K562 (cell line): ENCODE results near the gene EZH2. TPM values are rescaled to one million over a fixed set of nuclear protein-coding genes. Genes with fewer than 3 reads are reported as not detected.

Source experiments
- ATAC-seq: fragments of 200-7000 bp; cut with Tn5 transposase; 3 replicates; pipeline ENCODE4 v1.9.1; 2020; ENCODE audit warnings: moderate library complexity
- BruUV-seq: library from RNA; stranded (reverse); fragments of 400-500 nt; replicated peaks from 2 replicates; lab custom pipeline; 2021; lab: Mats Ljungman, UMichigan
- CTCF ChIA-PET: fragments of 300-600 bp; formaldehyde crosslinking; extraction: SDS; loops from one replicate; lab custom pipeline; 2021; ENCODE audit warnings: low intra/inter-chr PET ratio; lab: Yijun Ruan, JAX
- POLR2A ChIA-PET: fragments of 300-600, 350-650 bp; sonication (Branson Sonifier 250); formaldehyde crosslinking; extraction: SDS; loops from one replicate; lab custom pipeline; 2021; ENCODE audit warnings: antibody characterized with exemption, inconsistent platforms; lab: Yijun Ruan, JAX
- DNase-seq, 4 experiments: peaks; one replicate each; pipeline versions ENCODE4 v3.0.0 to v3.0.0-alpha.2; 2011 to 2018; ENCODE audit warnings: low spot score in 3 of 4, mixed read lengths in 3 of 4; ENCODE audit errors: extremely low read depth in 1 of 4
- FAIRE-seq: peaks from 2 replicates; lab custom pipeline; 2011; peaks lifted over from hg19 to GRCh38; lab: Jason Lieb, UNC
- H2AFZ ChIP-seq: 2 replicates; pipeline ENCODE4 v1.6.0; 2011; ENCODE audit warnings: low read depth, low read length, control low read depth, inconsistent platforms
- H3K27ac ChIP-seq: fragments of 200-600 bp; 3 replicates; pipeline ENCODE4 v1.8.0; 2011; ENCODE audit warnings: low read depth, mild to moderate bottlenecking, control low read depth, inconsistent platforms, low read length, moderate library complexity, mixed read lengths; ENCODE audit errors: extremely low read depth
- H3K27me3 ChIP-seq, 2 experiments: fragments of 300-600 bp in 1 of 2; 2 replicates in 1 of 2; 3 replicates in 1 of 2; pipeline versions ENCODE4 v1.6.0 to v1.8.0; 2011; ENCODE audit warnings: inconsistent platforms in 2 of 2, low read length in 2 of 2, mild to moderate bottlenecking in 1 of 2, mixed read lengths in 1 of 2, moderate library complexity in 1 of 2; ENCODE audit not compliant: control insufficient read depth in 2 of 2, insufficient read depth in 2 of 2
- H3K36me3 ChIP-seq: fragments of 300-600 bp; 3 replicates; pipeline ENCODE4 v1.8.0; 2011; ENCODE audit warnings: mild to moderate bottlenecking, low read length, inconsistent platforms; ENCODE audit not compliant: control insufficient read depth, insufficient read depth
- H3K4me1 ChIP-seq, 2 experiments: fragments of 200-600 bp in 1 of 2; replicated peaks in 1 of 2; 2 replicates in 1 of 2; 3 replicates in 1 of 2; pipeline versions ENCODE4 v1.5.1 to v1.8.0; 2011; ENCODE audit warnings: inconsistent platforms in 2 of 2, low read length in 2 of 2, mild to moderate bottlenecking in 1 of 2, mixed read lengths in 1 of 2, moderate library complexity in 1 of 2; ENCODE audit not compliant: control insufficient read depth in 2 of 2, insufficient read depth in 2 of 2
- H3K4me2 ChIP-seq: 2 replicates; pipeline ENCODE4 v1.6.1; 2011; ENCODE audit warnings: low read length, control low read depth, inconsistent platforms, mixed read lengths; ENCODE audit not compliant: insufficient read depth
- H3K4me3 ChIP-seq: fragments of 200-600 bp; sonication (generic), shearing (Covaris generic); 2 replicates; pipeline ENCODE4 v1.5.1; 2016; ENCODE audit warnings: control low read depth, inconsistent platforms
- H3K79me2 ChIP-seq: fragments of 200-600 bp; 3 replicates; pipeline ENCODE4 v1.8.0; 2011; ENCODE audit warnings: low read length, inconsistent platforms; ENCODE audit not compliant: control insufficient read depth, insufficient read depth
- H3K9ac ChIP-seq, 2 experiments: 2 replicates each; pipeline versions ENCODE4 v1.6.0 to v1.6.1; 2011; ENCODE audit warnings: low read depth in 2 of 2, low read length in 2 of 2, control low read depth in 1 of 2, inconsistent platforms in 1 of 2, mild to moderate bottlenecking in 1 of 2, mixed read lengths in 1 of 2; ENCODE audit not compliant: insufficient read depth in 1 of 2
- H3K9me1 ChIP-seq: one replicate; pipeline ENCODE4 v1.6.0; 2011; ENCODE audit warnings: inconsistent platforms, mild to moderate bottlenecking, low read length, moderate library complexity; ENCODE audit not compliant: control insufficient read depth, insufficient read depth
- H3K9me3 ChIP-seq: replicated peaks from 2 replicates; pipeline ENCODE4 v1.5.1; 2011; ENCODE audit warnings: low read depth, low read length, inconsistent platforms; ENCODE audit not compliant: control insufficient read depth, insufficient read depth
- H4K20me1 ChIP-seq: replicated peaks from 2 replicates; pipeline ENCODE4 v1.6.1; 2011; ENCODE audit warnings: low read length, inconsistent platforms, mixed read lengths; ENCODE audit not compliant: control insufficient read depth, insufficient read depth
- COPS2 ChIP-seq: fragments of 450-650 bp; conservative IDR thresholded peaks from 2 replicates; pipeline ENCODE4 v1.6.1; 2016; ENCODE audit warnings: mild to moderate bottlenecking, moderate library complexity
- HES1 ChIP-seq: fragments of 450-650 bp; IDR thresholded peaks from 2 replicates; pipeline ENCODE4 v1.6.1; 2016; ENCODE audit warnings: low read depth, mild to moderate bottlenecking, moderate library complexity
- LEF1 ChIP-seq: fragments of 450-650 bp; IDR thresholded peaks from 2 replicates; pipeline ENCODE4 v1.6.1; 2016; ENCODE audit warnings: mild to moderate bottlenecking
- NFXL1 ChIP-seq: fragments of 450-650 bp; formaldehyde crosslinking; IDR thresholded peaks from 2 replicates; pipeline ENCODE4 v1.4.0; 2021; ENCODE audit warnings: mild to moderate bottlenecking
- SP1 ChIP-seq: sonication (generic); formaldehyde crosslinking; IDR thresholded peaks from 2 replicates; pipeline ENCODE4 v1.8.1; 2022; ENCODE audit warnings: mild to moderate bottlenecking, missing genetic modification reagents
- TRIM28 ChIP-seq: fragments of 450-650 bp; IDR thresholded peaks from 2 replicates; pipeline ENCODE4 v1.6.1; 2017
- ZNF224 ChIP-seq: sonication (generic); formaldehyde crosslinking; IDR thresholded peaks from 2 replicates; pipeline ENCODE4 v1.8.0; 2022; ENCODE audit warnings: mild to moderate bottlenecking, missing genetic modification reagents
- ZNF384 ChIP-seq: IDR thresholded peaks from 2 replicates; pipeline ENCODE4 v1.6.1; 2012; ENCODE audit warnings: low read depth, low read length, improper control_type of control experiment
- ZNF639 ChIP-seq, 2 experiments: fragments of 200-800 bp in 1 of 2; sonication (Bioruptor generic) in 1 of 2; sonication (generic) in 1 of 2; formaldehyde crosslinking in 1 of 2; IDR thresholded peaks in 1 of 2; conservative IDR thresholded peaks in 1 of 2; 2 replicates each; pipeline versions ENCODE4 v1.5.0 to v1.6.1; 2016 to 2020; ENCODE audit warnings: missing compliant biosample characterization in 1 of 2, missing genetic modification characterization in 1 of 2, missing genetic modification reagents in 1 of 2
- WGBS: fragments of 100-300 bp; shearing (Covaris generic); methylation state at CpG from one replicate; pipeline ENCODE4 v1.1.6; 2016; ENCODE audit warnings: low coverage, mixed read lengths; ENCODE audit not compliant: insufficient coverage; ENCODE audit errors: missing lambda C conversion rate; 5-methylcytosine and 5-hydroxymethylcytosine counted together
- in situ Hi-C: fragments of 300-500 bp; cut with MboI; formaldehyde crosslinking; loops from 4 replicates; pipeline ENCODE4 v1.15.0; 2018; ENCODE audit warnings: inconsistent platforms, mixed read lengths
- intact Hi-C: fragments of 100-400 bp; cut with micrococcal nuclease; formaldehyde crosslinking; loops from 2 replicates; pipeline ENCODE4 v1.14.2; 2022
- polyA plus RNA-seq, 8 experiments: library from polyadenylated mRNA; depleted of rRNA in 4 of 8; stranded (reverse) in 5 of 8; unstranded in 3 of 8; fragments of >200 nt; fragmentation: Nextera tagmentation in 2 of 8; fragmentation: Illumina TruSeq in 1 of 8; extraction: Ambion mirVana in 2 of 8; extraction: Trizol in 1 of 8; gene quantifications; 2 replicates each; pipeline versions ENCODE4 v1.2.1 to v1.2.3, GENCODE V29; 2011 to 2014; ENCODE audit warnings: inconsistent platforms in 1 of 8, missing spikeins in 1 of 8
- total RNA-seq, 7 experiments: library from RNA; depleted of rRNA in 6 of 7; stranded (reverse); fragments of >200 nt in 6 of 7; fragmentation: Illumina TruSeq in 2 of 7; extraction: Trizol in 2 of 7; gene quantifications; 2 replicates each; pipeline versions ENCODE4 v1.2.1 to v1.2.3, GENCODE V29; 2011 to 2021; ENCODE audit warnings: low replicate concordance in 1 of 7

The EZH2 gene
- total and polyA plus RNA-seq, 9 of the 15 experiments (the other 6 are each of a cell fraction or from before 2014, with no cell fraction given) = 48.7 to 175 (median 98.6) TPM

GRCh38 chr7:148770004-148770403 is 114.1 kb downstream of the EZH2 start:
- Histone ChIP-seq H3K36me3 (peaks cover 90% of the 10 kb centered on the region), H3K4me3 (no peak overlapping the region), H3K9me1 (no peaks in the 10 kb centered on the region), H3K27me3 (no peaks in the 10 kb centered on the region), H3K9ac (no peak overlapping the region), H3K4me1 (no peaks in the 10 kb centered on the region), H3K79me2 (no peaks in the 10 kb centered on the region), H3K9me3 (no peaks in the 10 kb centered on the region), H2AFZ (no peak overlapping the region), H4K20me1 (no peaks in the 10 kb centered on the region), H3K27ac (no peak overlapping the region), H3K4me2 (no peak overlapping the region)
- TF ChIP-seq ZNF639 (CRISPR knock-in tag; conservative IDR thresholded peaks at IDR 0.05 in 1 of 2, IDR thresholded peaks at IDR 0.05 in 1 of 2) (no peak), LEF1 (no peak), ZNF224 (CRISPR knock-in tag) (no peak), COPS2 (no peak), TRIM28 (no peak), NFXL1 (CRISPR knock-in tag) (no peak), ZNF384 (no peak), SP1 (CRISPR knock-in tag) (no peak), HES1 (no peak)
- intact Hi-C loops = no loop called here
- POLR2A ChIA-PET = interaction anchor here (0.8 kb wide), 2 partner anchors 10 to 35 kb away, joined by 3 to 4 read pairs; no protein-coding TSS in a partner anchor
- ATAC-seq (no peak), DNase-seq (no peak), FAIRE-seq (no peak)
- in situ Hi-C loops = no loop called here
- BruUV-seq = no TSS peak
- CTCF ChIA-PET = no interaction called here
- 88% methylated on average over 6 of the region's 6 CpGs for WGBS
